Suppressor macrophage treated with lipopolysaccharide for 4 hours (primary cell): ENCODE data around the gene PRKN.

Source experiments
- DNase-seq: peaks from one replicate; pipeline ENCODE4 v3.0.0-alpha.2; 2020

Gene PRKN

GRCh38 chr6:161631676-161632194 is 1095.8 kb downstream of the PRKN start:
- no peak for DNase-seq

GRCh38 chr6:161630674-161631073 is 1096.9 kb downstream of the PRKN start:
- no peak for DNase-seq

- no peak for DNase-seq
Measured at GRCh38 chr6:161626132-161626676, 1101.4 kb downstream of the PRKN start.

GRCh38 chr6:161624111-161624510 is 1103.5 kb downstream of the PRKN start:
- no peak for DNase-seq

GRCh38 chr6:161622779-161623178 is 1104.8 kb downstream of the PRKN start:
- no peak for DNase-seq

GRCh38 chr6:161618831-161619454 is 1108.6 kb downstream of the PRKN start:
- DNase-seq: no peak

GRCh38 chr6:161613711-161614110 is 1113.9 kb downstream of the PRKN start:
- no peak for DNase-seq

- DNase-seq: no peak
Measured at GRCh38 chr6:161608771-161609170, 1118.8 kb downstream of the PRKN start.

GRCh38 chr6:161607696-161608297 is 1119.8 kb downstream of the PRKN start:
- no peak for DNase-seq

GRCh38 chr6:161602359-161602758 is 1125.2 kb downstream of the PRKN start:
- DNase-seq: no peak

- DNase-seq: no peak
Measured at GRCh38 chr6:161598896-161599295, 1128.7 kb downstream of the PRKN start.

- DNase-seq: no peak
Measured at GRCh38 chr6:161596807-161597520, 1130.6 kb downstream of the PRKN start.

GRCh38 chr6:161594412-161594811 is 1133.2 kb downstream of the PRKN start:
- no peak for DNase-seq

GRCh38 chr6:161590961-161591627 is 1136.5 kb downstream of the PRKN start:
- no peak for DNase-seq

GRCh38 chr6:161586887-161587286 is 1140.7 kb downstream of the PRKN start:
- no peak for DNase-seq

- DNase-seq: no peak
Measured at GRCh38 chr6:161584621-161585340, 1142.8 kb downstream of the PRKN start.

- no peak for DNase-seq
Measured at GRCh38 chr6:161584051-161584450, 1143.5 kb downstream of the PRKN start.

GRCh38 chr6:161583584-161583983 is 1144.0 kb downstream of the PRKN start:
- DNase-seq: no peak

- DNase-seq: no peak
Measured at GRCh38 chr6:161578478-161578877, 1149.1 kb downstream of the PRKN start.

- DNase-seq: no peak
Measured at GRCh38 chr6:161575523-161576254, 1151.9 kb downstream of the PRKN start.

- DNase-seq: no peak
Measured at GRCh38 chr6:161568885-161569456, 1158.6 kb downstream of the PRKN start.
